ENCODE data around the gene DYNLT2B.

DNA sequence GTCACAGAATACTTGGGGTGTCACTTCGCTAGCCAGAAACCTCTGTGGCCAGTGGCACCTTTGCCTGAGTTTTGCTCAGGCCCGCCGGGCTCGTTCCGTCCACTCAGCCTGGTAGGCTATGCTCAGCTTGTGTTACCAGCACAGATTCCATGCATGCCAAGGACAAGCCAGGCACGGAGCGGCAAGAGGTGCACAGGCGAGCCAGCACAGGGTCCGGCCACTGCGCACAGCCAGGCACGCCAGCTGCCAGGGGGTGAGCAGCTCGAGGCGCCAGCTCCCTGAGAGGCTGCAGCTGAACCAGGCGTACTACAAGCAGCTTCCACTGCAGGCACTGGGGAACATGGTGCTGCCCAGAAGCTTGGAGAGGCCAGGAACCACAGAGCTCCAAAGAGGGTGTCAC, 45.2 kb downstream of the DYNLT2B start:
- TF ChIP-seq RAD21 (IDR thresholded peaks at IDR 0.05; ENCODE audit: low read depth): no peak
- TF ChIP-seq CEBPB (IDR thresholded peaks at IDR 0.05): no peak
- no peak for TF ChIP-seq REST (IDR thresholded peaks at IDR 0.05; ENCODE audit: low read depth)
- TF ChIP-seq MAX (IDR thresholded peaks at IDR 0.05): no peak
- no peak for TF ChIP-seq EP300 (IDR thresholded peaks at IDR 0.05; ENCODE audit: borderline replicate concordance)
- TF ChIP-seq CREB1 (IDR thresholded peaks at IDR 0.05; ENCODE audit: low read depth): no peak
- TF ChIP-seq NFIC (IDR thresholded peaks at IDR 0.05): no peak
- TF ChIP-seq TEAD4 (IDR thresholded peaks at IDR 0.05): no peak
- no peak for TF ChIP-seq EGR1 (IDR thresholded peaks at IDR 0.05)
- no peak for TF ChIP-seq YY1 (IDR thresholded peaks at IDR 0.05; ENCODE audit: low read depth)
- no peak for TF ChIP-seq USF1 (IDR thresholded peaks at IDR 0.05)
